Muscle of back (tissue), 11 donors: Measurements from ENCODE around the gene CLCA2. TPM values are rescaled to one million over a fixed set of nuclear protein-coding genes. Genes with fewer than 3 reads are reported as not detected.

Experiments
- DNase-seq, 3 donors: peaks; one replicate each; pipeline versions ENCODE4 v3.0.0 to v3.0.0-alpha.2; 2013
- polyA plus RNA-seq, 10 donors: library from polyadenylated mRNA; unstranded; fragments of 120-200 nt; gene quantifications; one replicate each; pipeline ENCODE4 v1.2.1, GENCODE V29; 2013; ENCODE audit not compliant: insufficient read length in 10 of 10

The CLCA2 gene
- polyA plus RNA-seq, 10 donors: 0.10 to 15.6 (median 7.6) TPM; not detected in 6

DNA sequence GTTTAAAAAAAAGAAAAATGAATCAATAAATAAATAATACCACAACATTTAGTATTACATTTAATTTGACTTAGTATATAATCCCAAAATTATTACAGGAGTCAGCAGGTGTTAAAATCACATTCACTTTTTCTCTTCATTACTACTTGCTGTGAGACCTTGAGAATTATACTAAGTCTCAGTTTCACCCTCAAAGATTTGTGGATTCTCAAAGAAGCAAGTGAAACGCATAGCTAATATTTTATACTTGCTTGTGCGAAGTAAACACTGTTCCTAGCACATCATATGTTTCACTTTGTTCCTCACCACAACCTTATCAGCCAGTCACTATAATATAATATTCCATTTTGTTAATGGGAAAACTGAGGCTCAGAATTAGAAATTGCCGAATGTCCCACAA is 48.8 kb downstream of the CLCA2 start:
- DNase-seq: no peak

DNA sequence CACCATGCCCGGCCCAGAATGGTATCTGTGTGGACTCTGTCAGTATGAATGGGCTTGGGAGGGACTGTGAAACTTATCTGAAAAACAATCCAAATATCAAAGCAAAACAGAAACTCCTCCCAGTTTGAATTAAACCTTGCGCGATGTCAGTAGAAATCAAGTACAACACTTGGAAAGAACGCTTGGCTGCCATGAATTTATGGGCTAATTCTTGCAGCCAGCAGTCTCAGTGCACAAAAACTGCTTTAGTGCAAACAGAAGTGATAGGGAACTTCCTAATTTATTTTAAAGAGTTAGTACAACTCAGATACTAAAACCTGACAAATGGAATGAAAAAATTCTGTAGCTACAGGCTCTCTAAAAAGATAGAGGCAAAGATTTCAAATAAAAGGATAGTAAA is 53.3 kb downstream of the CLCA2 start:
- DNase-seq: peak; percentile 13 to 63 (median 22)

DNA sequence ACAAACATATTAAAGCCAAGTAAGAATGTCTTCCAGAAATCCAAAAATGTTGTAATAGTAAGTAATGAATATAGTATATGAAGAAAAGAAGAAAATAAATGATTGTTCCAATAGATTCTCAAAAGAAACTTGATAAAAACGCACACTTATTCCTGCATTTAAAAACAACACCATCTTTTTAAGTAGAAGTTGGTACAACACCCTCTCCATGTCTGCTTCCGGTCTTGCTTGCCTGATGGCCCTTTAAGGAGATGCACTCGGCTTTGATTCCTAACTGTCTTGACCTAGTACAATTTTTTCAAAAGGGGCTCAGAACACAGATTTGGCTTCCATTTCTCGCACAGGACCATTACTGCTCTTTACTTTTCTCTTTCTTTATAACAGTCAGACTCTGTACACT is 53.7 kb downstream of the CLCA2 start:
- peak; percentile 25 to 66 (median 30) for DNase-seq

DNA sequence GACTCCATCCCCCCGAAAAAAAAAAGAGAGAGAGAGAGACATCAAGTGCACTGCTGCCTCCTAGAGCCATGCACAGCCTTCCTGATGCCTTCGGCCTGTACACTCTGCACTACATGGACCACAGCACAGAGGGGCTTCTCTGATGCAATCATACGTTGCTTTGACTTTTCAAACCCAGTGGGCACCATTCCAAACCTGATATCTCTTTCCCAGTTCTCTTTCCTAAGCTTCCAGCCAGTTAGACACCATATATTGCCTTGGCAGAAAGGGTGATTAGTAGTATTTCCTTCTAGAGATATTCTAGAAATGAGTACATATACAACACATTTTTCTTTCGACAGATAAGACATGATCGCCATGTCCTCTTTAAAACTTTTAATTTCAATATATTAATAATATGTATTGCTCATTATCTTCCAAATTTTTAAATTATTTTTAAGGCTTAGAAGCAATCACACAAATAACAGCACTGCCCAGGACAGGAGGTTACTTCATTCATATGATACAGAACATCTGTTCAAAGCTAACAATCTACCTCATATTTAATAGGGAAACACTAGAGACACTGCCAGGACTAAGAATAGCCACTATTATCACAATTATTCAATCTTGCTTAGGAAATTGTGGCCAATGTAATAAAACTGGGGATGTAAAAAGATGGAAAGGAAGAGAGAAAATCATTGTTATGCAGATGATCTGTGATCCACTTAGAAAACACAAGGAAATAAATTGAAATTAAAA is 54.6 kb downstream of the CLCA2 start:
- peak in 1 of 3 donors; percentile 37 for DNase-seq

DNA sequence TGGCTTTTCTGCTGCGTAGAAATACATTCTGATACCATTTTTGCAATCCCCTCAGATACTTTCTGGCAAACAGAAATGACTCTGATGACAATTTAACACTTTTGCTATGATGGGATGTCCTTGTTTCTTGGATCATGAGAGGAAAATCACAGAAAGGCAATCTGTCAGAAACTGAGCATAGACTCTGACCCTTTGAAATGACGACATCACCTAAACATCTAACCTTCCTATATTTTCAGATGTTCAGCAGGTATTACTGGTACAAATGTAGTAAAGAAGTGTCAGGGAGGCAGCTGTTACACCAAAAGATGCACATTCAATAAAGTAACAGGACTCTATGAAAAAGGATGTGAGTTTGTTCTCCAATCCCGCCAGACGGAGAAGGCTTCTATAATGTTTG is 58.0 kb downstream of the CLCA2 start:
- DNase-seq: no peak

DNA sequence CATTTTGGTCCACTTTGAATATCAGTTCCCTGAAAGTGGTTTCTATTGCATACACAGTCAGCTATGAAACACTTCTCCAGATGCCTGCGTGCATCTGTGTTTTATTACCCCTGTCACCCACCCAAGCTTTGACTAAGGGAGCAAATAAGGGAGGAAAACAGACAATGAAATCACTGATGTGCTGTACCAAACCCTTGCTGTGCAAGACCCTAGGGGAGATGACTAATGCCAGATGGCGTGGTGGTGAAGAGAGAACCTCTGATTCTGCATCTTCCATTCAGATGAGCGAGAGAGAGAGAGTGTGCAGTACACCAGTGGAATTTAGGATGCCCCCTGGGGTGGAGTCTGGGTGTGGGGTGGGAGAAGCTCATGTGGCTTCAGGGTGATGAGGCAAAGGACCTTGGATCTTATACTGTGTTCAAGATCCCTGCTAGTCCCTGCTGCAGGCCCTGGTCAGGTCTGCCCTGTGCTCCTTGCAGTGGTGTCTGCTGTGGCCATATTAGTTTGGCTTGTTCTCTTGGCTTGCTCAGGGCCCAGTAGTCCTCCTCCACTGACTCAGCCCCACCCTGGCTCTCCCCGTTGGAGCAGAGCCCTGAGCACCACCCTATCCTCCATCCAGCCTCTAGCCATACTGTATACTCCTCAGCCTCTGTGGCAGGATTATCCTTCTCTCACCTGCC is 63.3 kb downstream of the CLCA2 start:
- DNase-seq: peak; percentile 75 to 95 (median 88)

DNA sequence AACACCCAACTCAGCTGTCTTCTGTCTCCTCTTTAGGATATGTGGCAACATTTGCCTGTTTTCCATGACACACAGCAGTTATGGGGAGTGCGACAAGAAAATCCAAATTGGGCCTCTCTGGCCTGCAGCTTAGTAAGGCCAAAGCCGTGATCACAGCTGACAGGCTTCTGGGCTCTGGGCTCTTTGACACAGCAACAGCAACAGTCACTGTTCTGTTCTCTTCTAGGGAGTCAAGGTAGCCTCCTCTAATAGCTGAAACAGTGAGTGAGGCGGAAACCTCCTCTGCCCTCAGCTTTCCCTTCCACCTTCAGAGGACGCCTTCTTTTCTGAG is 63.8 kb downstream of the CLCA2 start:
- DNase-seq: no peak

DNA sequence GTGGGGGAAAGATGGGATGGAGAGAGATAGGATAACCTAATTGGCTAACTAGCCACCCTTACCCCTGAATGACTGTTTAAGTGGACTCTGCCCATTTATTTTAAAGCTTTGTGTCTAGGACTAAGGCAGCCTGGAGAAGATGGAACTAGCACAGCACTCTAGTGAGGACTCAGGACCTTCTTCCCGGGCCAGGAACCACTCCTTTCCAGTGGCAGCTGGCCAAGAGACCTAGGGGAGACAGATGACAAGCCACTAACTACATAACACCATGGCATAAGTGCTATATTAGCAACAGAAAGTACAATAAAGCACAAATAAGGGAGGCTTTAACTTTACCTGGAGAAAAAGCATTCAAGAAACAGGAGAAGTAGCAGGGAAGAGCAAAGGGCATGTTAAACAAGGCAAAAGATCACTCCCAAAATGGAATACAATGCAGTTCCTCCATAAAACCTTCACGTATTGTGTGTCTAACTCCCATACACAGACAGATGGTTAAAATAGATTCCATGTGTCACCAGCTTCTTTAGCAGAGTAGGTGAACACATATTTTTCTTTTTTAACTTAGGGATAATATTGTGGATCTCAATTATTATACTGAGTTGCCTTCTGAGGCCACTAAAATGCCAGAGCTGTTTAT is 65.4 kb downstream of the CLCA2 start:
- no peak for DNase-seq

DNA sequence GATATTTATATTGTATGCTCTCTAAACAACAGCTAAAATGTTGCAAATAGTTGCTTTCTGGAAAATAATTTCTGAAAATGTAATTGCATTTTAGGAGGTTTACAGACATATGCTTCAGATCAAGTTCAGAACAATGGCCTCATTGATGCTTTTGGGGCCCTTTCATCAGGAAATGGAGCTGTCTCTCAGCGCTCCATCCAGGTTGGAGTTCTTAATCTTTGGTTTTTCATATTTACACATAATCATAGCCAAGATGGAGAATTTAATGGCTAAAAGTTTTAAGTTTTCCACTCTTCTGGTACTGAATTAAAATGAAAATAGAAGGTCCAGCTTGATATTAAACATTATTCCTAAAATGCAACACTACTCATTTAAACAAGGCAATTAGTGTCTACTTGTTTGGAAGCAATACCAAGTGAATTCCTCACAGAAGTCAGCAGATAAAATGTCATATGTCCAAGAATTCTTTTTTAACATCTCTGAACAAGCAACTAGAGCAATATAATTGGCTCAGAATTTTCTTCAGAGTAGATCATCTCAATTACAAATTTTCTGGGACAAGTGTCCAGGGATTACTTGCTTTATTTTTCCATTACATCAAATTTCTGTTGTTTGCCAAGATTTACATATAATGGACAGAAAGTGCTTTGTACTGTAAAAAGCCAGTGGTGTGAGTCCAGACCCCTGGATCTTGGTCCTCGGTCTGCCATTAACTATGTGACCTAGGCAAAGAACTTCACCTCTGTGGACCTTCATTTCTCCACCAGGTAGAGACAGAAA is 67.4 kb downstream of the CLCA2 start:
- peak; percentile 69 to 89 (median 69) for DNase-seq

DNA sequence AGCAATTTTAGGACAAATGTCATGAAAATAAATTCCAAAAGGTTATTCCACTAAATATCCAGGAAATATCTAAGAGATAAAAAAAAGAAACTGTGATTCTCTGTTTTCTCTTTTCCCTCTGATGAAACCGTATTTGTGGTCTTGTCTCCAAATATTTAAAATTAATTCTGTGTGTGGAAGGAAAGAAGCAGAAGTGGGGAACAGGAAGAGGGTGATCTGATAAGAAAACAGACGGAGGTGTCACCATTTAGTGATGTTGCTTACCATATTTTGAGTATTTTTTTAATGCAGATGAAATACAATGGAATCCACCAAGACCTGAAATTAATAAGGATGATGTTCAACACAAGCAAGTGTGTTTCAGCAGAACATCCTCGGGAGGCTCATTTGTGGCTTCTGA is 74.3 kb downstream of the CLCA2 start:
- DNase-seq: no peak

DNA sequence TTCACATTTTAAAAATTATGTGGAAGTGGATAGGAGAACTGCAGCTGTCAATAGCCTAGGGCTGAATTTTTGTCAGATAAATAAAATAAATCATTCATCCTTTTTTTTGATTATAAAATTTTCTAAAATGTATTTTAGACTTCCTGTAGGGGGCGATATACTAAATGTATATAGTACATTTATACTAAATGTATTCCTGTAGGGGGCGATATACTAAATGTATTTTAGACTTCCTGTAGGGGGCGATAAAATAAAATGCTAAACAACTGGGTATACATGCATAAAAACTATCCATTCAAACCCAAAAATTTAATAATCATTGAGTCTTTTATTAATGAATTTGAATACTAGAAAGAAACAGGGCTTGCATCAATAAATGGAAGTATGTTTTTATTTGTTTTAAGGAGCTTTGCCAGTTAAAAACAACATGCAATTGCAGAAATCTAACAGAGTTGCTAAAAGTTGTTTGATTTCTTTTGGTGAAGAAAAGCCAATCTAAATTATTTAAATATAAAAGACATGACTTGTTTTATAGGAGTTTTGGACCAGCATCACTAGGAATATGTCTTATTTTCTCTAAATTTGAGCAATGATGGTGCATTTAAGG is 76.1 kb downstream of the CLCA2 start:
- DNase-seq: no peak

DNA sequence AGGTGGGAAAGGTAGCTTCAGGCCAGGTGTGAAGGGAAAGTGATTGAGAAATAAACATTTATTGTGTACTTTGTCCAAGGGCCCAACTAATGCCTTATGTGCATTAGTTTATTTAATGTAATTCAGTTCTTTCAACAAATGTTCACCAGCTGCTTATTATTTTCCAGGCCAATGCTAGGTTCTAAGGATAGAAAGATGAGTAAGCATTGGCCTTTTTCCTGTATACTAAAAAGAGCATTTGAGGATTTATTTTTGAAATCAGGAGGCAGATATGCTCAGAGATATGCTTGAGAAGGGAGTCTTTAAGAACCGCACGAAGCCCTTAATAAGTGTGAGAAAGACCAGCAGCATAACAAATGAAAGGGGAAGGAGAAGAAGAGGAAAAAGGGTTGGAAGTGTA is 76.7 kb downstream of the CLCA2 start:
- peak in 1 of 3 donors; percentile 64 for DNase-seq

DNA sequence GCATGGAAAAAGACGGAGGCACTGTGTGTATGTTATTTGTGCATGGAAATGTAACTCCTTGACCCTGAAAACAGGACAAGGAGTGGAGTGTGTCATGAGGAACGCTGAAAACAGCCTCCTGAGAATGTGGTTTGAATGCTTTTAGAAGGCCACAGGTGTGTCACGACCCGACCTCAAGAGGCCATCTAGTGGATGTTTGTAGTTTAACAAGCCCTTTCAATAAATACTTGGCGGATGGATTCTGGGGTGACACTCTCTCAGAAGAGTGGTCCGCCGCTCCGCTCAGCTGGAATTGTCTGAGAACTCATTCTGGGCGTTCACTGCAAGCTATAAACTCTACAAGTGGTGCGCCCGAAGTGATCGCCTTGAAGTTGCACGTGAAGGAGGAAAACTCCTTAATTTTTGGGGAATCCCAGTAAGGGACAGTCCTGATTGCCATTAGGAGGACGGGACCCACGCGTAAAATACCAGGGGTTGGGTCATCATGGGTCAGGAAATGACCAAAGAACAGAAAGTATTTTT is 78.2 kb downstream of the CLCA2 start:
- DNase-seq: peak in 1 of 3 donors; percentile 55

DNA sequence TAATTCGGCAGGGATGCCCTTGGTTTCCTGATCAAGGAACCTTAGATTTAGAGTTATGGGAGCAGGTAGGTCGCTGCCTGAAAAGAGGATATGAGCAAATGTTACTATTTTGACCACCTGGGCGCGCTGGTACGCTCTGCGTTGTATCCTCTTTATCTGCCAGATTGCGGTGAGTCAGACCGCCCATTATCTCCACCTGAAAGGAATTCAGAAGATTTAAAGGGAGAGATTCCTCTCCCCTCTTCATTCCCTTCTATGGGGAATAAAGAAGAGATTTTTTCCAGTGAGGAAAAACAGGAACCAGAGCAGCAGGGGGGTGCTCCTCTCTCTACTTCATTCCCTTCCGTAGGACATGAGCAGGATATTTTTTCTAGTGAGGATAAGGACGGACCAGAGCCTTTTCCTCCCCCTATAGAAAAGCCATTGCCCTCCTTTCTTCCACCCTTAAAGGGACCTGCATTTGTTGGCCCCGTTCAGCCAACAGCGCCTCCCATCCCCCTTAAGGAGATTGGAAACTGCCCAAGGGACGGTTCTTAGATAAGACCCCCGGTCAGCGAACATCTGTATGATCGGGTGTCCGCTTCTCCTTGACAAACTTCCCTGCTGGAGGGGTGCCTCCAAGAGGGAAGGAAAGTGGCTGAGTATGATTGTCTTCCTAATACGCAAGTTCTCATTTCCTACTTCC is 78.9 kb downstream of the CLCA2 start:
- peak in 1 of 3 donors; percentile 36 for DNase-seq

DNA sequence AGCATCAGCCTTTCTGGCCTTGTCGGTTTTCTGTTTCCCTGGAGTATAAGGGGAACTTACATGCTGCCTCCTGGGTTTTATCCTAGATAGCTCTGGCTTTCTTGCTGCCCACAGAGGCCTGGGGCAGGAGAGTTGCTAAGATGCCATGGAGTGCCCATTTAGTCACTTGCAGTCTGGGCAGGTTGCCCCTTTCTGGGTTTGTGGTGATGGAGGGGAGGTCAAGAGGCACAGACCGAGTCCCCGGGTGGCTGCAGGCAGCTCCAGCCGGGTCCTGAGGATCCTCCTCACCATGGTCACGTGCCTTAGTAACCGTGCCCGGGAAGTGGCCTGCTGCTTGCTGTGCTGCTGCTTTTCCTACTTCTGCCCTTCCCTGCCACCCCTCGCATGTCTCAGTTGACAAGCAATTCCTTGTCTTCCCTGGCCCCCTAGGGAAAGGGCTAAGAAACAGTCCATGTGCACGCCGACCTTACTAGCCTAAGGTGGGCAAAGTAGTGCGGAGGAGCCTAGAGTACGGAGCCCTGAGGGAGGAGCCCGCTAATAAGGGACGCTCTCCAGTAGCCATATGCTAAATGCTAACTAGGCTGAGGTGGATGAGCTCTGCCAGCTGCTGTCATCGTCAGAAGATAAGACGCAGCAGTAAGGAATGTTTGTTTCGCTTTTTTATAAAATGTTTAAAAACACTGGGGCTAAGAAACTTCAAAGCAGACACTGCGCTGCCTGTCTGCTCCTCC is 79.6 kb downstream of the CLCA2 start:
- DNase-seq: peak in 1 of 3 donors; percentile 41

DNA sequence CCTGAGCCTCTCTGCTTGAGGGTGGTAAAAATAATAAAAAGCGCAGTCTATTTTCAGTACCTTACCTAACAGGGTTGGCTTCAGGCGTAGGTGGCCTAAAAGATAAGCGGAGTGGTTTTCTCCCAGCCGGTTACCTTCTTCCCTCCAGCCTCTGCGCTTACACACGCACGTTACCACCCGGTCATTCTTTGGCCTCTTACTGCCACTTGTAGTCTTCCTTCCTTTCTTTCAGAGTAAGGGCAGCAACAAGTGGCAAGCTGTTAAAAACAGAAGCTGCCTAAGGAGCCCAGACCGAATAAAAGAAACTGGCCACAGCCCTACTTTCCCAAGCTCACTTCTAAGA is 80.1 kb downstream of the CLCA2 start:
- DNase-seq: no peak

DNA sequence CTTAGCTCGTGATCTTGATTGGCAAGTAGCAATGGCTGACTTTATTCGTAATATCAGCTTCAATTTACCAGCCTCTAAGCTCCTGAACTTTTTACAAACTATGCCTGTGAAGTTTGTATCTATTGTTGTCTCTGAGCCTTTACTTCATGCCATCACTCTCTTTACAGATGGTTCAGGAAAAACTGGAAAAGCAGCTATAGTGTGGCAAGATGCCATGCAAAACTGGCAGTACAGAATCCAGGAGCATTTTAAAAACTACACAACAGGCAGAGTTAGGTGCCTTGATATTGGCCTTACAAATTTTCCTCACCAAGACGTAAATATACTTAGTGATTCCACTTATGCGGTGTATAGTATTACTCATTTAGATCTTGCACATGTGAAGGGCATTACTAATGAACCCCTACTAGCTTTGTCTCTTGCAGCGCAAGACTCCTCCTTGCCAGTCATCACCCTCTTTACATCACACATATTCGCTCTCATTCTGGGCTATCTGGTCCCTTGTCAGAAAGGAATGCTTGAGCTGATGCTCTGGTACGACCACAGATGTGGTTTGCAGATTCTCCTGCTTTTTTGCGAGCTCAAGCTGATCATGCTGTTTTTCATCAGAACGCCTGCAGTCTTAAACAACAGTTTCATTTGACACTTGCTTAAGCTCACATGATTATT is 81.1 kb downstream of the CLCA2 start:
- peak in 1 of 3 donors; percentile 31 for DNase-seq

DNA sequence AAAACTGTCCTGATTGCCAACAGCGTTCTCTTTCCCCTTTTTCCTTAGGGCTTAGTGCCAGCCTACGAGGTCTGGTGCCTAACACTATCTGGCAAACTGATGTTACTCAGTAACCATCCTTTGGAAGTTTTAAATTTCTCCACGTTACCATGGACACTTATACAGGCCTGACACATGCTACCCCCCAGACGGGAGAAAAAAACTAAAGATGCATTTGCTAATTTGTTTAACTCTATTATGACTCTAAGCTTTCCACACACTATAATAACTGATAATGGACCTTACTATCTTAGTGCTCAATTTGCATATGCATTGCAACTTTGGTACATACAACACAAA is 81.6 kb downstream of the CLCA2 start:
- no peak for DNase-seq
